ENCODE measurements around the gene HSPH1. TPM values are rescaled to one million over a fixed set of nuclear protein-coding genes. Genes with fewer than 3 reads are reported as not detected.

Gene HSPH1
- total RNA-seq (10 to 100 TPM; 24.6 to 88.1 (median 44.5) TPM), polyA plus RNA-seq (10 to 100 TPM; 32.5 to 55.3 TPM)
- long read RNA-seq, donor 1, full-length matches to known transcripts = 45 of 84 reads
- long read RNA-seq, donor 1, partial matches to known transcripts = 33 of 84 reads
- long read RNA-seq, donor 1, other reads (novel, unspliced or antisense) = 6 of 84 reads
- long read RNA-seq, donor 2, full-length matches to known transcripts = 37 of 172 reads
- long read RNA-seq, donor 2, partial matches to known transcripts = 127 of 172 reads
- long read RNA-seq, donor 2, other reads (novel, unspliced or antisense) = 8 of 172 reads
- long read RNA-seq, donor 3, full-length matches to known transcripts = 118 of 170 reads
- long read RNA-seq, donor 3, partial matches to known transcripts = 45 of 170 reads
- long read RNA-seq, donor 3, other reads (novel, unspliced or antisense) = 7 of 170 reads

GRCh38 chr13:31161557-31162150, at the start of gene HSPH1:
Gene HSPH1 (minus strand): TSS chr13:31161904. CDS start chr13:31161582, 322 bp downstream.
- Histone ChIP-seq H3K4me3 (peak within 1 kb of the TSS; percentile 62 to 93 (median 87)), H3K27ac (peak within 1 kb of the TSS; percentile 33 to 97 (median 92)), H3K27me3 (no peaks in the 10 kb centered on the region), H3K9me3 (no peaks in the 10 kb centered on the region), H3K4me1 (peaks cover 0 to 30% (median 18%) of the 10 kb centered on the region in 12 donors), H3K36me3 (peaks cover 0 to 19% (median 17%) of the 10 kb centered on the region in 9 donors)
- WGBS, 4 donors = 0% methylated on average over 24 to 54 of the region's 54 CpGs
- intact Hi-C loops (cut with DNase I) = loop anchor here in 4 of 10 donors (2.0 to 5.0 kb wide), 3 partner anchors 37 to 41 kb away; partner anchors contain the start of gene B3GLCT (in 2 of the 4)
- ATAC-seq = peak; percentile 96 to 98 (median 98)
- TF ChIP-seq CTCF (IDR thresholded peaks at IDR 0.05) (peak in 6 of 12 donors; percentile 6 to 43 (median 28)), POLR2A (IDR thresholded peaks at IDR 0.05) (peak in 1 of 2 donors; percentile 76)
- peak; percentile 99 to 100 (median 99) for DNase-seq

- peak overlapping the region; percentile 45 to 90 (median 74) for H3K27ac ChIP-seq
- H3K9me3 ChIP-seq = no peaks in the 10 kb centered on the region
- TF ChIP-seq CTCF (IDR thresholded peaks at IDR 0.05) (no peak), POLR2A (IDR thresholded peaks at IDR 0.05) (no peak)
- ATAC-seq = no peak
- H3K4me3 ChIP-seq = peak overlapping the region in 5 of 12 donors; percentile 27 to 38 (median 35)
- DNase-seq = no peak
- peaks cover 0 to 57% (median 39%) of the 10 kb centered on the region in 12 donors for H3K4me1 ChIP-seq
- H3K36me3 ChIP-seq = no peaks in the 10 kb centered on the region
- WGBS, 4 donors = 27 to 37% (median 35%) methylated on average over 4 of the region's 4 CpGs
- intact Hi-C loops (cut with DNase I) = loop anchor here in 1 of 10 donors (10.0 kb wide), 1 partner anchor 215 kb away; no protein-coding TSS in a partner anchor
- no peaks in the 10 kb centered on the region for H3K27me3 ChIP-seq
Measured at GRCh38 chr13:31209841-31210210, 48.1 kb upstream of the HSPH1 start.

GRCh38 chr13:31209172-31209840, 47.6 kb upstream of the HSPH1 start:
- no peak for TF ChIP-seq POLR2A (IDR thresholded peaks at IDR 0.05)
- no peak for TF ChIP-seq CTCF (IDR thresholded peaks at IDR 0.05)
- ATAC-seq (peak; percentile 77 to 83 (median 82)), DNase-seq (peak; percentile 66 to 91 (median 74))
- no peaks in the 10 kb centered on the region for H3K27me3 ChIP-seq
- 11 to 21% (median 16%) methylated on average over 8 of the region's 8 CpGs for WGBS, 4 donors
- H3K9me3 ChIP-seq = no peaks in the 10 kb centered on the region
- peak overlapping the region; percentile 45 to 90 (median 74) for H3K27ac ChIP-seq
- H3K4me1 ChIP-seq = peaks cover 0 to 54% (median 36%) of the 10 kb centered on the region in 12 donors
- intact Hi-C loops (cut with DNase I) = loop anchor here in 1 of 10 donors (10.0 kb wide), 1 partner anchor 215 kb away; no protein-coding TSS in a partner anchor
- H3K36me3 ChIP-seq = no peaks in the 10 kb centered on the region
- H3K4me3 ChIP-seq = peak overlapping the region in 7 of 12 donors; percentile 11 to 38 (median 30)

Data from heart left ventricle (tissue), 16 donors.